Stimulated activated CD8-positive, alpha-beta memory T cell treated with anti-CD3 and anti-CD28 coated beads, Interleukin-12 subunit alpha, Interleukin-12 subunit beta, amount 100 ng/mL, for 24 hours (primary cell): ENCODE data around the gene PERM1.

Experiments used
- DNase-seq: peaks from one replicate; pipeline ENCODE4 v3.0.0-alpha.2; 2020; ENCODE audit errors: extremely low read depth

The PERM1 gene

GRCh38 chr1:965526-966134 is 16.3 kb downstream of the PERM1 start:
- no peak for DNase-seq

- DNase-seq: no peak
Measured at GRCh38 chr1:964691-965525, 17.0 kb downstream of the PERM1 start.

- DNase-seq: no peak
Measured at GRCh38 chr1:963746-964525, 18.0 kb downstream of the PERM1 start.

- DNase-seq: no peak
Measured at GRCh38 chr1:963301-963651, 18.6 kb downstream of the PERM1 start.

GRCh38 chr1:962381-963300 is 19.3 kb downstream of the PERM1 start:
- no peak for DNase-seq

- no peak for DNase-seq
Measured at GRCh38 chr1:961132-961669, 20.7 kb downstream of the PERM1 start.

GRCh38 chr1:960363-961131 is 21.3 kb downstream of the PERM1 start, which contains the start of gene KLHL17:
Gene KLHL17, plus strand, starts transcription at chr1:960584. Its CDS starts 110 bp downstream, at chr1:960694.
- DNase-seq: peak; percentile 64

GRCh38 chr1:959731-960362 is 22.0 kb downstream of the PERM1 start:
- DNase-seq: no peak

- DNase-seq: peak; percentile 90
Measured at GRCh38 chr1:958823-959730, 22.8 kb downstream of the PERM1 start, which contains the start of gene NOC2L. Gene NOC2L, minus strand, starts transcription at chr1:959256. Its CDS starts 16 bp downstream, at chr1:959240.

GRCh38 chr1:956636-957035 is 25.3 kb downstream of the PERM1 start:
- DNase-seq: no peak

- DNase-seq: no peak
Measured at GRCh38 chr1:955474-955873, 26.4 kb downstream of the PERM1 start.

GRCh38 chr1:954927-955326 is 27.0 kb downstream of the PERM1 start:
- no peak for DNase-seq

GRCh38 chr1:953524-954320 is 28.2 kb downstream of the PERM1 start:
- no peak for DNase-seq

GRCh38 chr1:952603-953002 is 29.3 kb downstream of the PERM1 start:
- no peak for DNase-seq

GRCh38 chr1:952201-952600 is 29.7 kb downstream of the PERM1 start:
- DNase-seq: no peak

- DNase-seq: no peak
Measured at GRCh38 chr1:951364-951763, 30.5 kb downstream of the PERM1 start.

GRCh38 chr1:950881-951280 is 31.0 kb downstream of the PERM1 start:
- no peak for DNase-seq

GRCh38 chr1:950268-950667 is 31.6 kb downstream of the PERM1 start:
- no peak for DNase-seq
